IMR-90 (cell line): ENCODE measurements around the gene PRKAG1. TPM values are rescaled to one million over a fixed set of nuclear protein-coding genes. Genes with fewer than 3 reads are reported as not detected.

Experiments
- ATAC-seq: fragments of 200-7000 bp; cut with Tn5 transposase; 2 replicates; pipeline ENCODE4 v1.9.1; 2020; ENCODE audit warnings: low read depth, mild to moderate bottlenecking, moderate library complexity
- BruUV-seq: library from RNA; stranded (reverse); fragments of 400-500 nt; replicated peaks from 2 replicates; lab custom pipeline; 2021; lab: Mats Ljungman, UMichigan
- CTCF ChIA-PET: fragments of 300-600 bp; formaldehyde crosslinking; extraction: SDS; loops from one replicate; lab custom pipeline; 2021; ENCODE audit warnings: antibody characterized with exemption; lab: Yijun Ruan, JAX
- POLR2A ChIA-PET: fragments of 300-600 bp; sonication (Branson Sonifier 250); formaldehyde crosslinking; loops from one replicate; lab custom pipeline; 2022; ENCODE audit warnings: antibody characterized with exemption; ENCODE audit not compliant: unreplicated experiment; lab: Charles Lee
- DNase-seq: peaks from one replicate; pipeline ENCODE4 v3.0.0; 2013
- H2AFZ ChIP-seq: replicated peaks from 2 replicates; pipeline ENCODE3; 2013; ENCODE audit warnings: low read length, mild to moderate bottlenecking; ENCODE audit not compliant: poor library complexity
- H2AK5ac ChIP-seq: 2 replicates; pipeline ENCODE4 v1.6.1; 2013; ENCODE audit warnings: low read depth, low read length, inconsistent platforms
- H2AK9ac ChIP-seq: replicated peaks from 2 replicates; pipeline ENCODE3; 2013; ENCODE audit warnings: mild to moderate bottlenecking, low read depth, low read length, moderate library complexity; ENCODE audit not compliant: poor library complexity
- H2BK120ac ChIP-seq: 2 replicates; pipeline ENCODE4 v1.6.1; 2013; ENCODE audit warnings: low read depth, low read length, inconsistent platforms
- H2BK15ac ChIP-seq: 3 replicates; pipeline ENCODE4 v1.6.1; 2013; ENCODE audit warnings: low read depth, low read length, inconsistent platforms
- H2BK20ac ChIP-seq: 2 replicates; pipeline ENCODE4 v1.6.1; 2013; ENCODE audit warnings: low read depth, mild to moderate bottlenecking, inconsistent platforms, low read length, moderate library complexity
- H2BK5ac ChIP-seq: 2 replicates; pipeline ENCODE4 v1.6.1; 2013; ENCODE audit warnings: mild to moderate bottlenecking, low read depth, low read length, inconsistent platforms; ENCODE audit not compliant: poor library complexity, severe bottlenecking
- H3K14ac ChIP-seq: replicated peaks from 2 replicates; pipeline ENCODE4 v1.6.1; 2013; ENCODE audit warnings: low read depth, low read length, inconsistent platforms
- H3K18ac ChIP-seq: 2 replicates; pipeline ENCODE4 v1.6.1; 2013; ENCODE audit warnings: low read depth, low read length, control low read depth
- H3K23ac ChIP-seq: 2 replicates; pipeline ENCODE4 v1.6.1; 2013; ENCODE audit warnings: low read depth, low read length, inconsistent platforms
- H3K27ac ChIP-seq: 2 replicates; pipeline ENCODE4 v1.5.1; 2013; ENCODE audit warnings: mild to moderate bottlenecking, control low read depth, low read length; ENCODE audit not compliant: insufficient read depth
- H3K27me3 ChIP-seq: 2 replicates; pipeline ENCODE4 v1.6.1; 2013; ENCODE audit warnings: low read length; ENCODE audit not compliant: control insufficient read depth, insufficient read depth
- H3K36me3 ChIP-seq: 2 replicates; pipeline ENCODE4 v1.6.1; 2013; ENCODE audit warnings: low read length, mixed read lengths; ENCODE audit not compliant: control insufficient read depth, insufficient read depth
- H3K4ac ChIP-seq: 2 replicates; pipeline ENCODE4 v1.6.1; 2013; ENCODE audit warnings: low read depth, low read length, inconsistent platforms
- H3K4me1 ChIP-seq: 2 replicates; pipeline ENCODE4 v1.6.1; 2013; ENCODE audit warnings: low read length, mixed read lengths; ENCODE audit not compliant: control insufficient read depth, insufficient read depth
- H3K4me2 ChIP-seq: 2 replicates; pipeline ENCODE4 v1.6.1; 2013; ENCODE audit warnings: low read depth, mild to moderate bottlenecking, control low read depth, low read length, moderate library complexity
- H3K4me3 ChIP-seq: 2 replicates; pipeline ENCODE4 v1.5.1; 2013; ENCODE audit warnings: low read depth, mild to moderate bottlenecking, control low read depth, low read length, moderate library complexity; ENCODE audit not compliant: insufficient read depth
- H3K56ac ChIP-seq: 2 replicates; pipeline ENCODE4 v1.6.1; 2013; ENCODE audit warnings: low read length, inconsistent platforms; ENCODE audit not compliant: insufficient read depth; ENCODE audit errors: extremely low read depth
- H3K79me1 ChIP-seq, 2 experiments: 2 replicates each; pipeline ENCODE4 v1.6.1; 2013; ENCODE audit warnings: low read length in 2 of 2, inconsistent platforms in 1 of 2, low read depth in 1 of 2
- H3K9ac ChIP-seq: 2 replicates; pipeline ENCODE4 v1.6.1; 2013; ENCODE audit warnings: low read depth, low read length, control low read depth
- H3K9me1 ChIP-seq: 2 replicates; pipeline ENCODE4 v1.6.1; 2013; ENCODE audit warnings: low read length, inconsistent platforms; ENCODE audit not compliant: insufficient read depth
- H3K9me3 ChIP-seq: 2 replicates; pipeline ENCODE4 v1.6.1; 2013; ENCODE audit warnings: low read length; ENCODE audit not compliant: control insufficient read depth, insufficient read depth
- H4K20me1 ChIP-seq: 2 replicates; pipeline ENCODE4 v1.6.1; 2013; ENCODE audit warnings: low read length, inconsistent platforms; ENCODE audit not compliant: insufficient read depth
- H4K5ac ChIP-seq: 2 replicates; pipeline ENCODE4 v1.6.1; 2013; ENCODE audit warnings: mild to moderate bottlenecking, low read depth, low read length, control low read depth
- H4K8ac ChIP-seq, 2 experiments: 2 replicates each; pipeline ENCODE4 v1.6.1; 2013; ENCODE audit warnings: low read depth in 2 of 2, low read length in 2 of 2, control low read depth in 1 of 2, inconsistent platforms in 1 of 2
- H4K91ac ChIP-seq: 2 replicates; pipeline ENCODE4 v1.6.1; 2013; ENCODE audit warnings: low read depth, low read length, inconsistent platforms; ENCODE audit not compliant: insufficient read depth
- CHD1 ChIP-seq: IDR thresholded peaks from 2 replicates; pipeline ENCODE4 v1.6.1; 2012; ENCODE audit warnings: low read depth, low read length, improper control_type of control experiment
- FOS ChIP-seq: fragments of 150-350 bp; IDR thresholded peaks from 2 replicates; pipeline ENCODE4 v1.6.1; 2016; ENCODE audit warnings: low read depth, low read length
- MAFK ChIP-seq: IDR thresholded peaks from 2 replicates; pipeline ENCODE4 v1.6.1; 2012; ENCODE audit warnings: low read depth, low read length, improper control_type of control experiment
- MAZ ChIP-seq: IDR thresholded peaks from 2 replicates; pipeline ENCODE4 v1.6.1; 2012; ENCODE audit warnings: low read depth, mild to moderate bottlenecking, low read length, improper control_type of control experiment, moderate library complexity, borderline replicate concordance
- POLR2A ChIP-seq: IDR thresholded peaks from 2 replicates; pipeline ENCODE4 v1.6.1; 2012; ENCODE audit warnings: mild to moderate bottlenecking, low read depth, low read length
- RCOR1 ChIP-seq: IDR thresholded peaks from 2 replicates; pipeline ENCODE4 v1.6.1; 2012; ENCODE audit warnings: mild to moderate bottlenecking, low read length, improper control_type of control experiment; ENCODE audit not compliant: insufficient replicate concordance
- RFX5 ChIP-seq: IDR thresholded peaks from 2 replicates; pipeline ENCODE4 v1.8.0; 2012; ENCODE audit warnings: low read depth, mild to moderate bottlenecking, low read length, moderate library complexity
- SMC3 ChIP-seq: fragments of 150-350 bp; IDR thresholded peaks from 2 replicates; pipeline ENCODE4 v1.6.1; 2016; ENCODE audit warnings: low read depth, mild to moderate bottlenecking, antibody characterized with exemption, low read length, moderate library complexity
- WGBS, 2 experiments: methylation state at CpG; one replicate each; pipeline versions ENCODE4 v1.1.5 to v1.1.7; 2013; ENCODE audit warnings: missing lambda C conversion rate in 2 of 2; ENCODE audit not compliant: insufficient read length in 1 of 2; ENCODE audit errors: extremely low coverage in 2 of 2; 5-methylcytosine and 5-hydroxymethylcytosine counted together
- dilution Hi-C: fragments of 300-500 bp; cut with HindIII; formaldehyde crosslinking; loops from one replicate; pipeline ENCODE4 v1.14.3; 2018; ENCODE audit warnings: low sequenced_read_pairs; ENCODE audit not compliant: unreplicated experiment
- in situ Hi-C: fragments of 300-500 bp; cut with MboI; formaldehyde crosslinking; loops from 3 replicates; pipeline ENCODE4 v1.14.3; 2019; ENCODE audit warnings: low sequenced_read_pairs, inconsistent platforms, mixed read lengths
- intact Hi-C: fragments of 100-400 bp; cut with micrococcal nuclease; formaldehyde crosslinking; loops from 2 replicates; pipeline ENCODE4 v1.10.0; 2022
- polyA plus RNA-seq, 3 experiments: library from polyadenylated mRNA; depleted of rRNA; stranded (reverse); fragments of >200 nt; gene quantifications; 2 replicates each; pipeline ENCODE4 v1.2.3, GENCODE V29; 2012; ENCODE audit warnings: low replicate concordance in 1 of 3
- total RNA-seq: library from RNA; depleted of rRNA; stranded (reverse); fragments of >200 nt; gene quantifications from 2 replicates; pipeline ENCODE4 v1.2.3, GENCODE V29; 2012
- TF ChIP-seq, protein P1 (sequence below): fragments of 150-350 bp; IDR thresholded peaks from 2 replicates; pipeline ENCODE4 v1.6.1; 2016; ENCODE audit warnings: low read depth, mild to moderate bottlenecking, low read length, moderate library complexity, borderline replicate concordance
- TF ChIP-seq, protein P2 (sequence below): fragments of 150-350 bp; IDR thresholded peaks from 2 replicates; pipeline ENCODE4 v1.6.1; 2017; ENCODE audit warnings: mild to moderate bottlenecking, antibody characterized with exemption, low read length, low read depth

PRKAG1 gene
- total and polyA plus RNA-seq, 2 of the 4 experiments (the other 2 are of a cell fraction): 81.1 to 106 TPM

DNA sequence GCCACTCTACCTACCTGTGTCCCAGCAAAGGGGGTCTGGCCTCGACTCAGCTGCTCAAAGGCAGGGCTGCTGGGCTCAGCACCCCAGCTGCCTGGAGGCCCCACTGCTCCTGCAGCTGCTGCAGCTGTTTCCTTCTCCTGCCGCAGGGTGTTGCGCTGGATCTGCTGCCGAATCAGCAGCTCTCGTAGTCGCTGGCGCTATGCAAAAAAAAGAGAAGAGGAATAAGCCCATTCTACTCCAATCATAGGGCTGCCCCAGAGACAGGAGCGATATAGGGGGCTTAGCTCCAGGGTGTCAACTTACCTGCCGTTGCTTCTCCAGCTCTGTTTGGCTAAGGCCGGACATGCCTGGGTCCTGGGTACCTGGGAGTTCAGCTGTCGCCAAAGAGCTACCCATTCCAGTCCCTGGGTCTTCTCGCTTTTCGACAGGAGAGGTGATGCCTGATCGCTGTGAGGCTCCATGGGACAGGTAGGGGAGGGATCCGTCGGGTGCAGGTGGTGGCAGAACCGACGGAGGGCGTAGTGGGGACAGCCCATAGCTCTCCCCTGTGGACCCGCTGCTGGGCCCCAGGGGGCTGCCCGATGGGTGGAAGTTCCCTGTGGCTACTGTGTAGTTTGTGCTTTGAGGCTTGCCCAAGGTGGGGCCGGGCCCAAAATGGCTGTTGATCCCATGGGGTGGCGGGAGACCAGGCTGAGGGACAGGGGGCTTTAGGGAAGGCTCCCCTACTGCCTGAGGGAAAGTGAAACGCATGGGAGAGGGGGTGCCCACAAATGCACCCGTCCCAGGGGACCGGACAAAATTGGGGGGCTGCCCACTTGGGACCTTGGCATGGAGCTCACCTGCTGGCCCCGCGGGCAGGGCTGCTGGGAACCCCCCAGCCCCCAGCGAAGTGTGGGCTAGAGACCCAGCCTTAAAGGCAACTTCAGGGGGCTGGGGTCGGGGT, 21.1 kb upstream of the PRKAG1 start (continued):
- no peak for TF ChIP-seq RFX5
- TF ChIP-seq POLR2A: no peak

DNA sequence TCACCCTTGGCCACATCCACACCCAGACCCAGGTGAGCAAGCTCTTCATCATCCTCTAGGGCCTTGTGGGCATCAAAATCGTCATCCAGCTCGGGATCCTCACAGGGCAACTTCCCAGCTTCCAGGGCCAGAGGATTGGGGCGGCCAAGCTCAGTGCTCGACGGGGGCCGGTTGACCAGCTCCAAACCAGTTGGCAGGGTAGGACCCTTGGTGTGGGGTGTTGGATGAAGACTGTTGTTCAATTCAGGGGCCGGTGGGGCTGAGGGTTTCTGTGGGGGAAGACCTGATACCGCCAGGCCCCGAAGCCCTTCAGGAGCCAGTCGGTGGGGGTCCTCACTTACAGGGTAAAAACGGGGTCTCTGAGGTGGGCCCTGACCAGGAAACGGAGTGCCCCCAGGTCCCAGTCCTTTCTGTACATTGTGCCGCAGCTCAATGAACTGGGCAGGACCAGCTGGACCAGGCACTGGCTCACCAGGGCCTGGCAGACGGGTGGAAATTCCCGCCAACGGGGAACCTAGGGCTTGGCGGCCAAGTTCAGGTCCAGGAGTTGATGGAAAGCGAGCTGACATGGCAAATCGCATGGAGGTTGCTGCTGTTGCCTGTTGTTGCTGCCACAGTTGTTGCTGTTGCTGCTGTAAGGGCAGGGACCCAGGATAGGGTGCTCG, 19.8 kb upstream of the PRKAG1 start:
- no peak overlapping the region for H4K91ac ChIP-seq
- H3K4me1 ChIP-seq: no peaks in the 10 kb centered on the region
- peak overlapping the region; percentile 75 for H2AK9ac ChIP-seq
- DNase-seq (no peak), ATAC-seq (no peak)
- BruUV-seq: no TSS peak
- no peak overlapping the region for H2BK15ac ChIP-seq
- no peak overlapping the region for H4K8ac ChIP-seq
- no peak overlapping the region for H2BK120ac ChIP-seq
- no peak overlapping the region for H2BK5ac ChIP-seq
- dilution Hi-C loops (no loop called here), in situ Hi-C loops (no loop called here), intact Hi-C loops (no loop called here)
- POLR2A ChIA-PET: no interaction called here
- H3K4ac ChIP-seq: no peak overlapping the region
- no peak overlapping the region for H2BK20ac ChIP-seq
- no peak overlapping the region for H3K14ac ChIP-seq
- peaks cover 7% of the 10 kb centered on the region; the same call in 1 of the 2 replicates for H4K20me1 ChIP-seq
- H3K36me3 ChIP-seq: peaks cover 87% of the 10 kb centered on the region
- no peak overlapping the region for H2AFZ ChIP-seq
- CTCF ChIA-PET: no interaction called here
- 97% methylated on average over 7 of the region's 20 CpGs; no CpG with 5 or more reads in 1 of the 2 experiments for WGBS, 2 experiments
- H3K9me1 ChIP-seq: no peaks in the 10 kb centered on the region
- no peak overlapping the region for H4K5ac ChIP-seq
- no peak overlapping the region for H3K23ac ChIP-seq
- H3K9ac ChIP-seq: no peak overlapping the region
- H3K18ac ChIP-seq: no peak overlapping the region
- no peak overlapping the region for H3K4me3 ChIP-seq
- H3K4me2 ChIP-seq: no peak overlapping the region
- H3K27ac ChIP-seq: no peak overlapping the region
- H3K9me3 ChIP-seq: no peaks in the 10 kb centered on the region
- no peaks in the 10 kb centered on the region for H3K27me3 ChIP-seq
- H2AK5ac ChIP-seq: no peak overlapping the region
- no peak overlapping the region for H3K56ac ChIP-seq
- peaks cover 24 to 40% of the 10 kb centered on the region in 2 experiments for H3K79me1 ChIP-seq
- TF ChIP-seq MAZ (no peak), MAFK (no peak), RCOR1 (no peak), RFX5 (no peak), CHD1 (no peak), FOS (no peak), SMC3 (no peak), POLR2A (no peak)
- TF ChIP-seq, protein P1, sequence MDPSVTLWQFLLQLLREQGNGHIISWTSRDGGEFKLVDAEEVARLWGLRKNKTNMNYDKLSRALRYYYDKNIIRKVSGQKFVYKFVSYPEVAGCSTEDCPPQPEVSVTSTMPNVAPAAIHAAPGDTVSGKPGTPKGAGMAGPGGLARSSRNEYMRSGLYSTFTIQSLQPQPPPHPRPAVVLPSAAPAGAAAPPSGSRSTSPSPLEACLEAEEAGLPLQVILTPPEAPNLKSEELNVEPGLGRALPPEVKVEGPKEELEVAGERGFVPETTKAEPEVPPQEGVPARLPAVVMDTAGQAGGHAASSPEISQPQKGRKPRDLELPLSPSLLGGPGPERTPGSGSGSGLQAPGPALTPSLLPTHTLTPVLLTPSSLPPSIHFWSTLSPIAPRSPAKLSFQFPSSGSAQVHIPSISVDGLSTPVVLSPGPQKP: no peak
- TF ChIP-seq, protein P2, sequence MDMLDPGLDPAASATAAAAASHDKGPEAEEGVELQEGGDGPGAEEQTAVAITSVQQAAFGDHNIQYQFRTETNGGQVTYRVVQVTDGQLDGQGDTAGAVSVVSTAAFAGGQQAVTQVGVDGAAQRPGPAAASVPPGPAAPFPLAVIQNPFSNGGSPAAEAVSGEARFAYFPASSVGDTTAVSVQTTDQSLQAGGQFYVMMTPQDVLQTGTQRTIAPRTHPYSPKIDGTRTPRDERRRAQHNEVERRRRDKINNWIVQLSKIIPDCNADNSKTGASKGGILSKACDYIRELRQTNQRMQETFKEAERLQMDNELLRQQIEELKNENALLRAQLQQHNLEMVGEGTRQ: no peak
